ENCODE measurements around the gene PNKP. TPM values are rescaled to one million over a fixed set of nuclear protein-coding genes. Genes with fewer than 3 reads are reported as not detected.

PNKP gene
- total RNA-seq, 1 donor from 2014 or later = 76.4 TPM

GRCh38 chr19:49861541-49862378, 5.6 kb downstream of the PNKP start:
- no peak overlapping the region for H3K27ac Mint-ChIP-seq (ENCODE audit: unreplicated experiment)
- no peak overlapping the region for H3K4me3 Mint-ChIP-seq (ENCODE audit: unreplicated experiment)
- no peaks in the 10 kb centered on the region for H3K9me3 Mint-ChIP-seq (ENCODE audit: unreplicated experiment)
- H3K4me1 Mint-ChIP-seq (ENCODE audit: unreplicated experiment) = peaks cover 26% of the 10 kb centered on the region
- H3K27me3 Mint-ChIP-seq (ENCODE audit: unreplicated experiment) = no peaks in the 10 kb centered on the region
- no peak for TF ChIP-seq CTCF (IDR thresholded peaks at IDR 0.05)
- no peak for DNase-seq (ENCODE audit: extremely low spot score, unreplicated experiment)
- peaks cover 29% of the 10 kb centered on the region for H3K36me3 Mint-ChIP-seq (ENCODE audit: unreplicated experiment)

GRCh38 chr19:49861107-49861506, 6.3 kb downstream of the PNKP start:
- Mint-ChIP-seq H3K4me1 (ENCODE audit: unreplicated experiment) (peaks cover 20% of the 10 kb centered on the region), H3K27me3 (ENCODE audit: unreplicated experiment) (no peaks in the 10 kb centered on the region), H3K9me3 (ENCODE audit: unreplicated experiment) (no peaks in the 10 kb centered on the region), H3K4me3 (ENCODE audit: unreplicated experiment) (no peak overlapping the region), H3K27ac (ENCODE audit: unreplicated experiment) (no peak overlapping the region), H3K36me3 (ENCODE audit: unreplicated experiment) (peaks cover 29% of the 10 kb centered on the region)
- no peak for DNase-seq (ENCODE audit: extremely low spot score, unreplicated experiment)
- no peak for TF ChIP-seq CTCF (IDR thresholded peaks at IDR 0.05)

GRCh38 chr19:49860336-49861102, 6.9 kb downstream of the PNKP start:
- Mint-ChIP-seq H3K27ac (ENCODE audit: unreplicated experiment) (peak overlapping the region; percentile 38), H3K27me3 (ENCODE audit: unreplicated experiment) (no peaks in the 10 kb centered on the region), H3K4me3 (ENCODE audit: unreplicated experiment) (no peak overlapping the region), H3K9me3 (ENCODE audit: unreplicated experiment) (no peaks in the 10 kb centered on the region), H3K4me1 (ENCODE audit: unreplicated experiment) (peaks cover 17% of the 10 kb centered on the region), H3K36me3 (ENCODE audit: unreplicated experiment) (peaks cover 31% of the 10 kb centered on the region)
- TF ChIP-seq CTCF (IDR thresholded peaks at IDR 0.05) = no peak
- no peak for DNase-seq (ENCODE audit: extremely low spot score, unreplicated experiment)

- Mint-ChIP-seq H3K4me1 (ENCODE audit: unreplicated experiment) (peaks cover 12% of the 10 kb centered on the region), H3K9me3 (ENCODE audit: unreplicated experiment) (no peaks in the 10 kb centered on the region), H3K4me3 (ENCODE audit: unreplicated experiment) (no peak overlapping the region), H3K27ac (ENCODE audit: unreplicated experiment) (no peak overlapping the region), H3K36me3 (ENCODE audit: unreplicated experiment) (peaks cover 29% of the 10 kb centered on the region), H3K27me3 (ENCODE audit: unreplicated experiment) (no peaks in the 10 kb centered on the region)
- no peak for DNase-seq (ENCODE audit: extremely low spot score, unreplicated experiment)
- TF ChIP-seq CTCF (IDR thresholded peaks at IDR 0.05) = no peak
These were observed 7.6 kb downstream of the PNKP start for GRCh38 chr19:49859682-49860335.
